ENCODE results near the gene SNX25. TPM values are rescaled to one million over a fixed set of nuclear protein-coding genes. Genes with fewer than 3 reads are reported as not detected.
A peak's percentile ranks its signal among the peaks of the same experiment; 100 is the strongest.

SNX25 gene
- total RNA-seq, 1 experiment from 2014 or later = 3.5 TPM

GRCh38 chr4:185304541-185304940, 95.1 kb downstream of the SNX25 start:
- no TSS peak for BruUV-seq (replicated peaks)
- no peak overlapping the region for H3K27ac ChIP-seq (ENCODE audit: low read depth, low read length, poor library complexity, severe bottlenecking)
- H3K9me3 ChIP-seq (ENCODE audit: low read depth, low read length, poor library complexity, severe bottlenecking) = no peaks in the 10 kb centered on the region
- DNase-seq (ENCODE audit: low spot score) = no peak
- ChIA-PET CTCF (no interaction called here), POLR2A (ENCODE audit: low non-redundant PET) (no interaction called here)
- TF ChIP-seq EZH2 (IDR thresholded peaks at IDR 0.05; ENCODE audit: borderline replicate concordance, low read depth, low read length, poor library complexity, severe bottlenecking) (no peak), CTCF (conservative IDR thresholded peaks at IDR 0.05; ENCODE audit: low read depth, low read length) (no peak)
- no peak overlapping the region for H3K4me3 ChIP-seq (ENCODE audit: low read depth, low read length, poor library complexity, severe bottlenecking)
- H3K4me1 ChIP-seq (ENCODE audit: insufficient read depth, low read length, poor library complexity, severe bottlenecking) = no peaks in the 10 kb centered on the region
- H3K27me3 ChIP-seq (replicated peaks; ENCODE audit: insufficient read depth, low read depth, low read length, poor library complexity) = no peaks in the 10 kb centered on the region
- H3K36me3 ChIP-seq (ENCODE audit: insufficient read depth, low read length, poor library complexity, severe bottlenecking) = no peaks in the 10 kb centered on the region
- intact Hi-C loops (cut with micrococcal nuclease; ENCODE audit: unreplicated experiment) = no loop called here

GRCh38 chr4:185304944-185305690, 95.7 kb downstream of the SNX25 start:
- peak; percentile 58 for DNase-seq (ENCODE audit: low spot score)
- intact Hi-C loops (cut with micrococcal nuclease; ENCODE audit: unreplicated experiment) = loop anchor here (1.0 to 5.0 kb wide), 2 partner anchors 88 to 266 kb away; no protein-coding TSS in a partner anchor

GRCh38 chr4:185305979-185306442, 96.6 kb downstream of the SNX25 start:
- H3K27ac ChIP-seq (ENCODE audit: low read depth, low read length, poor library complexity, severe bottlenecking) = no peak overlapping the region
- CTCF ChIA-PET = interaction anchor here (0.6 kb wide), 1 partner anchor 1702 kb away, joined by 3 read pairs; no protein-coding TSS in a partner anchor
- no peak for DNase-seq (ENCODE audit: low spot score)
- no peaks in the 10 kb centered on the region for H3K9me3 ChIP-seq (ENCODE audit: low read depth, low read length, poor library complexity, severe bottlenecking)
- no peaks in the 10 kb centered on the region for H3K27me3 ChIP-seq (replicated peaks; ENCODE audit: insufficient read depth, low read depth, low read length, poor library complexity)
- H3K4me1 ChIP-seq (ENCODE audit: insufficient read depth, low read length, poor library complexity, severe bottlenecking) = no peaks in the 10 kb centered on the region
- H3K36me3 ChIP-seq (ENCODE audit: insufficient read depth, low read length, poor library complexity, severe bottlenecking) = no peaks in the 10 kb centered on the region
- no peak overlapping the region for H3K4me3 ChIP-seq (ENCODE audit: low read depth, low read length, poor library complexity, severe bottlenecking)
- intact Hi-C loops (cut with micrococcal nuclease; ENCODE audit: unreplicated experiment) = loop anchor here (1.0 to 5.0 kb wide), 2 partner anchors 89 to 267 kb away; no protein-coding TSS in a partner anchor
- BruUV-seq (replicated peaks) = no TSS peak
- TF ChIP-seq EZH2 (IDR thresholded peaks at IDR 0.05; ENCODE audit: borderline replicate concordance, low read depth, low read length, poor library complexity, severe bottlenecking) (no peak), CTCF (conservative IDR thresholded peaks at IDR 0.05; ENCODE audit: low read depth, low read length) (no peak)
- POLR2A ChIA-PET (ENCODE audit: low non-redundant PET) = interaction anchor here (0.6 kb wide), 2 partner anchors 163 to 765 kb away, joined by 3 to 4 read pairs; no protein-coding TSS in a partner anchor

More at GRCh38 chr4:185304944-185305690, 95.7 kb downstream of the SNX25 start:
- no peaks in the 10 kb centered on the region for H3K4me1 ChIP-seq (ENCODE audit: insufficient read depth, low read length, poor library complexity, severe bottlenecking)
- H3K9me3 ChIP-seq (ENCODE audit: low read depth, low read length, poor library complexity, severe bottlenecking) = no peaks in the 10 kb centered on the region
- no peaks in the 10 kb centered on the region for H3K27me3 ChIP-seq (replicated peaks; ENCODE audit: insufficient read depth, low read depth, low read length, poor library complexity)
- POLR2A ChIA-PET (ENCODE audit: low non-redundant PET) = interaction anchor here (0.6 kb wide), 1 partner anchor 765 kb away, joined by 3 read pairs; no protein-coding TSS in a partner anchor
- no peak overlapping the region for H3K4me3 ChIP-seq (ENCODE audit: low read depth, low read length, poor library complexity, severe bottlenecking)
- BruUV-seq (replicated peaks) = no TSS peak
- TF ChIP-seq CTCF (conservative IDR thresholded peaks at IDR 0.05; ENCODE audit: low read depth, low read length) (peak; percentile 64), EZH2 (IDR thresholded peaks at IDR 0.05; ENCODE audit: borderline replicate concordance, low read depth, low read length, poor library complexity, severe bottlenecking) (no peak)
- CTCF ChIA-PET = no interaction called here
- H3K27ac ChIP-seq (ENCODE audit: low read depth, low read length, poor library complexity, severe bottlenecking) = no peak overlapping the region
- no peaks in the 10 kb centered on the region for H3K36me3 ChIP-seq (ENCODE audit: insufficient read depth, low read length, poor library complexity, severe bottlenecking)

Measured in A673 (cell line).